Transverse colon (tissue), 4 donors: Measurements from ENCODE around the gene FARP1. TPM values are rescaled to one million over a fixed set of nuclear protein-coding genes. Genes with fewer than 3 reads are reported as not detected.

Experiments
- DNase-seq: peaks from one replicate; pipeline ENCODE4 v3.0.0-alpha.2; 2019
- H3K27ac ChIP-seq, 4 donors: fragments of 200-600 bp; sonication (generic); 2 replicates each; pipeline ENCODE4 v1.5.1; 2016 to 2018; ENCODE audit warnings: inconsistent platforms in 4 of 4
- H3K27me3 ChIP-seq: fragments of 200-600 bp; sonication (generic); 2 replicates; pipeline ENCODE4 v1.5.1; 2017; ENCODE audit warnings: inconsistent platforms
- H3K36me3 ChIP-seq, 4 donors: fragments of 200-600 bp; sonication (generic); 2 replicates each; pipeline ENCODE4 v1.5.1; 2017 to 2019; ENCODE audit warnings: inconsistent platforms in 4 of 4
- H3K4me1 ChIP-seq, 4 donors: fragments of 200-600 bp; sonication (generic); 2 replicates each; pipeline ENCODE4 v1.5.1; 2017 to 2020; ENCODE audit warnings: inconsistent platforms in 4 of 4
- H3K4me3 ChIP-seq, 4 donors: fragments of 200-600 bp; sonication (generic); 1 replicate in 1 of 4; 2 replicates in 3 of 4; pipeline versions ENCODE4 v1.5.1 to v1.6.1; 2017 to 2019; ENCODE audit warnings: inconsistent platforms in 4 of 4
- H3K9me3 ChIP-seq, 2 donors: fragments of 200-600 bp; sonication (generic); 2 replicates each; pipeline ENCODE4 v1.5.1; 2017 to 2019; ENCODE audit warnings: inconsistent platforms in 2 of 2
- CTCF ChIP-seq, 5 experiments: fragments of 200-600 bp in 3 of 5; fragments of 450-650 bp in 2 of 5; sonication (generic) in 3 of 5; IDR thresholded peaks; 1 replicate in 2 of 5; 2 replicates in 3 of 5; pipeline ENCODE4 v1.5.1; 2016 to 2017; ENCODE audit warnings: antibody characterized with exemption in 5 of 5, inconsistent platforms in 3 of 5, mild to moderate bottlenecking in 2 of 5, moderate library complexity in 1 of 5
- EP300 ChIP-seq: sonication (generic); formaldehyde crosslinking; IDR thresholded peaks from one replicate; pipeline ENCODE4 v1.6.1; 2017; ENCODE audit warnings: antibody characterized with exemption, low read depth
- POLR2A ChIP-seq: fragments of 450-650 bp; IDR thresholded peaks from one replicate; pipeline ENCODE4 v1.6.1; 2016; ENCODE audit warnings: antibody characterized with exemption, mild to moderate bottlenecking, moderate library complexity
- POLR2AphosphoS5 ChIP-seq, 3 donors: sonication (generic); formaldehyde crosslinking; IDR thresholded peaks; one replicate each; pipeline ENCODE4 v1.6.1; 2016; ENCODE audit warnings: antibody characterized with exemption in 3 of 3
- WGBS, 2 donors: methylation state at CpG; one replicate each; pipeline ENCODE4 v1.1.5; 2018; ENCODE audit warnings: low coverage in 1 of 2; 5-methylcytosine and 5-hydroxymethylcytosine counted together
- in situ Hi-C, 4 donors: fragments of 200-750 bp; cut with MboI; loops; one replicate each; pipeline versions ENCODE4 v1.15.0 to v1.15.1; 2017; ENCODE audit warnings: low sequenced_read_pairs in 3 of 4, low pct_ligation_motif_present in 1 of 4, low pct_unique_long_range_greater_than_20kb in 1 of 4
- intact Hi-C: fragments of 100-400 bp; cut with DNase I; formaldehyde crosslinking; loops from one replicate; pipeline ENCODE4 v1.15.1; 2023; ENCODE audit warnings: low total_unique reads
- total RNA-seq, 4 donors: library from RNA; depleted of rRNA; stranded (reverse); fragments of >200 nt; gene quantifications; one replicate each; pipeline ENCODE4 v1.1.0, GENCODE V29; 2016

The FARP1 gene
- total RNA-seq, 4 donors from 2014 or later, result 32.8 to 41.8 (median 38.3) TPM

GRCh38 chr13:98212763-98213162, 69.9 kb downstream of the FARP1 start:
- intact Hi-C loops, result no loop called here
- WGBS, 2 donors, result 81 to 93% methylated on average over 5 of the region's 5 CpGs

GRCh38 chr13:98213354-98213753, 70.5 kb downstream of the FARP1 start:
- H3K36me3 ChIP-seq, result no peaks in the 10 kb centered on the region
- WGBS, 2 donors, result 80 to 90% methylated on average over 2 to 8 of the region's 8 CpGs
- no peaks in the 10 kb centered on the region for H3K9me3 ChIP-seq
- peak overlapping the region in 3 of 4 donors; percentile 42 to 63 (median 54) for H3K27ac ChIP-seq
- TF ChIP-seq CTCF (IDR thresholded peaks at IDR 0.05), result no peak
- no peak for TF ChIP-seq POLR2A
- TF ChIP-seq EP300, result no peak
- no peak for TF ChIP-seq POLR2AphosphoS5 (IDR thresholded peaks at IDR 0.05)
- H3K4me3 ChIP-seq, result no peak overlapping the region
- in situ Hi-C loops (no loop called here), intact Hi-C loops (no loop called here)
- H3K27me3 ChIP-seq, result no peaks in the 10 kb centered on the region
- peaks cover 0 to 28% (median 22%) of the 10 kb centered on the region in 4 donors for H3K4me1 ChIP-seq
- no peak for DNase-seq

More at GRCh38 chr13:98212763-98213162, 69.9 kb downstream of the FARP1 start:
- Histone ChIP-seq H3K27me3 (no peaks in the 10 kb centered on the region), H3K4me3 (no peak overlapping the region), H3K36me3 (no peaks in the 10 kb centered on the region), H3K4me1 (peaks cover 0 to 28% (median 22%) of the 10 kb centered on the region in 4 donors), H3K27ac (no peak overlapping the region), H3K9me3 (no peaks in the 10 kb centered on the region)
- no peak for DNase-seq
- TF ChIP-seq POLR2AphosphoS5 (IDR thresholded peaks at IDR 0.05), result no peak
- TF ChIP-seq EP300, result no peak
- no peak for TF ChIP-seq POLR2A
- TF ChIP-seq CTCF (IDR thresholded peaks at IDR 0.05), result no peak
- in situ Hi-C loops, result no loop called here

GRCh38 chr13:98214008-98214643, 71.2 kb downstream of the FARP1 start:
- TF ChIP-seq POLR2A, result no peak
- no peak for TF ChIP-seq EP300
- no peak for TF ChIP-seq POLR2AphosphoS5 (IDR thresholded peaks at IDR 0.05)
- TF ChIP-seq CTCF (IDR thresholded peaks at IDR 0.05), result no peak
- in situ Hi-C loops (no loop called here), intact Hi-C loops (no loop called here)
- H3K4me1 ChIP-seq, result peaks cover 0 to 28% (median 22%) of the 10 kb centered on the region in 4 donors
- DNase-seq, result no peak
- H3K4me3 ChIP-seq, result no peak overlapping the region
- H3K36me3 ChIP-seq, result no peaks in the 10 kb centered on the region
- no peaks in the 10 kb centered on the region for H3K27me3 ChIP-seq
- H3K27ac ChIP-seq, result peak overlapping the region; percentile 42 to 63 (median 49)
- no peaks in the 10 kb centered on the region for H3K9me3 ChIP-seq
- 34 to 37% methylated on average over 8 to 16 of the region's 16 CpGs for WGBS, 2 donors

GRCh38 chr13:98214707-98215106, 71.8 kb downstream of the FARP1 start:
- peaks cover 0 to 28% (median 22%) of the 10 kb centered on the region in 4 donors for H3K4me1 ChIP-seq
- WGBS, 2 donors, result 24 to 47% methylated on average over 3 to 6 of the region's 6 CpGs
- TF ChIP-seq POLR2AphosphoS5 (IDR thresholded peaks at IDR 0.05) (peak in 1 of 3 donors; percentile 53), CTCF (IDR thresholded peaks at IDR 0.05) (no peak), POLR2A (no peak)
- no peak overlapping the region for H3K4me3 ChIP-seq
- peak; percentile 61 for DNase-seq
- in situ Hi-C loops (no loop called here), intact Hi-C loops (no loop called here)
- H3K36me3 ChIP-seq, result no peaks in the 10 kb centered on the region
- H3K27ac ChIP-seq, result peak overlapping the region; percentile 42 to 63 (median 49)
- no peaks in the 10 kb centered on the region for H3K9me3 ChIP-seq
- no peaks in the 10 kb centered on the region for H3K27me3 ChIP-seq
